Measurements from ENCODE around the gene ANKS1A.

GRCh38 chr6:35073211-35073610 lies 184.2 kb downstream of the ANKS1A start:
- TF ChIP-seq, protein P1, sequence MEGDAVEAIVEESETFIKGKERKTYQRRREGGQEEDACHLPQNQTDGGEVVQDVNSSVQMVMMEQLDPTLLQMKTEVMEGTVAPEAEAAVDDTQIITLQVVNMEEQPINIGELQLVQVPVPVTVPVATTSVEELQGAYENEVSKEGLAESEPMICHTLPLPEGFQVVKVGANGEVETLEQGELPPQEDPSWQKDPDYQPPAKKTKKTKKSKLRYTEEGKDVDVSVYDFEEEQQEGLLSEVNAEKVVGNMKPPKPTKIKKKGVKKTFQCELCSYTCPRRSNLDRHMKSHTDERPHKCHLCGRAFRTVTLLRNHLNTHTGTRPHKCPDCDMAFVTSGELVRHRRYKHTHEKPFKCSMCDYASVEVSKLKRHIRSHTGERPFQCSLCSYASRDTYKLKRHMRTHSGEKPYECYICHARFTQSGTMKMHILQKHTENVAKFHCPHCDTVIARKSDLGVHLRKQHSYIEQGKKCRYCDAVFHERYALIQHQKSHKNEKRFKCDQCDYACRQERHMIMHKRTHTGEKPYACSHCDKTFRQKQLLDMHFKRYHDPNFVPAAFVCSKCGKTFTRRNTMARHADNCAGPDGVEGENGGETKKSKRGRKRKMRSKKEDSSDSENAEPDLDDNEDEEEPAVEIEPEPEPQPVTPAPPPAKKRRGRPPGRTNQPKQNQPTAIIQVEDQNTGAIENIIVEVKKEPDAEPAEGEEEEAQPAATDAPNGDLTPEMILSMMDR (IDR thresholded peaks at IDR 0.05) = no peak
- no peak for TF ChIP-seq POLR2A (IDR thresholded peaks at IDR 0.05)
